ENCODE data around the gene SPIRE2. TPM values are rescaled to one million over a fixed set of nuclear protein-coding genes. Genes with fewer than 3 reads are reported as not detected.
"Not testable (repeated sequence)": the region's sequence is repeated elsewhere in the genome, so short reads cannot be mapped to it uniquely, and the experiment has no call there.

Gene SPIRE2
- total RNA-seq, 1 donor from 2014 or later: 1.7 TPM

DNA sequence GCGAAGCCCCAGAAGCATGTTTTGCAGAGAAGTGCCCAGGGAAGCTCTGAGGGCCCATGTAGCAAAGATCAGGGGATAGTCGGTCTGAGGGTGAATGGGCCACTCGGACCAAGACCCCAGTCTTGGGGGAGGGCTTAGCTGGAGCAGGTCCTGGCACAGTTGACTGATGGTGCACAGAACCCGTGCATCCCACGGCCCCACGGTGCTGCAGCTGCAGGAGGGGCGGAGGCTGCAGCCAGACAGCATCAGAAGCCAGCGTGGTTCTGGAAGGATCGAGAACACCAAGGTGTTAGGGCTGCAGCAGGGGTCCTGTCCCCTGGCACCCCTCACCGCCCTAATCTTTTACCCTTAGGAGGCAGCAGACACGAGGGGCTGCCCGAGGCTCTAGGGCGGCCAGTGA, 83.9 kb downstream of the SPIRE2 start:
- no peak for DNase-seq (ENCODE audit: low spot score)

DNA sequence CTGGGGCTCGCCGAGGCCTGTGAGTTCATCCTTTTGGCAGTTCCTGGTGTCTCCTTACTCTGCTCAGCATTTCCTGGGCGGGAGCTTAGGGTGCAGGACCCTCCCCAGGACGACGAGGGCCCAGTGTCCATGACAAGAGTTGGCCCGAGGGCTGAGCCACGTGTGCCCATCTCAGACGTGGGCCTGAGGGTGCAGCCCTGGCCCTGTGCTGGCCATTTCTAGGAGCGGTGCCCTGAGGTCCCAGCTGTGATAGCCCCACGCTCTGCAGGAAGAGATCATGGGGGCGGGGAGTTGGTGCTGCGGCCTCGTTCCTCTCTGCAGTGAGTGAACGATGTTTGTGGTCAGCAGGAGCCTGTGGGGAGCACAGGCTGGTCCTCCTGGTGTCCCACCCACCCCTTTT, 84.4 kb downstream of the SPIRE2 start:
- no peak for DNase-seq (ENCODE audit: low spot score)

GRCh38 chr16:89913408-89914387, 85.4 kb downstream of the SPIRE2 start:
- DNase-seq (ENCODE audit: low spot score): no peak

GRCh38 chr16:89914642-89915285, 86.5 kb downstream of the SPIRE2 start:
- not testable (repeated sequence) for DNase-seq (ENCODE audit: low spot score)

- no peak for DNase-seq (ENCODE audit: low spot score)
Observed at GRCh38 chr16:89915303-89916232, 87.3 kb downstream of the SPIRE2 start.

- DNase-seq (ENCODE audit: low spot score): no peak
Observed at GRCh38 chr16:89917773-89918452, 89.6 kb downstream of the SPIRE2 start.

- no peak for DNase-seq (ENCODE audit: low spot score)
Observed at GRCh38 chr16:89918453-89919347, 90.4 kb downstream of the SPIRE2 start, which contains the start of gene MC1R. TSS of gene MC1R (plus strand) at chr16:89918862. CDS start at chr16:89919259, 397 bp downstream.

DNA sequence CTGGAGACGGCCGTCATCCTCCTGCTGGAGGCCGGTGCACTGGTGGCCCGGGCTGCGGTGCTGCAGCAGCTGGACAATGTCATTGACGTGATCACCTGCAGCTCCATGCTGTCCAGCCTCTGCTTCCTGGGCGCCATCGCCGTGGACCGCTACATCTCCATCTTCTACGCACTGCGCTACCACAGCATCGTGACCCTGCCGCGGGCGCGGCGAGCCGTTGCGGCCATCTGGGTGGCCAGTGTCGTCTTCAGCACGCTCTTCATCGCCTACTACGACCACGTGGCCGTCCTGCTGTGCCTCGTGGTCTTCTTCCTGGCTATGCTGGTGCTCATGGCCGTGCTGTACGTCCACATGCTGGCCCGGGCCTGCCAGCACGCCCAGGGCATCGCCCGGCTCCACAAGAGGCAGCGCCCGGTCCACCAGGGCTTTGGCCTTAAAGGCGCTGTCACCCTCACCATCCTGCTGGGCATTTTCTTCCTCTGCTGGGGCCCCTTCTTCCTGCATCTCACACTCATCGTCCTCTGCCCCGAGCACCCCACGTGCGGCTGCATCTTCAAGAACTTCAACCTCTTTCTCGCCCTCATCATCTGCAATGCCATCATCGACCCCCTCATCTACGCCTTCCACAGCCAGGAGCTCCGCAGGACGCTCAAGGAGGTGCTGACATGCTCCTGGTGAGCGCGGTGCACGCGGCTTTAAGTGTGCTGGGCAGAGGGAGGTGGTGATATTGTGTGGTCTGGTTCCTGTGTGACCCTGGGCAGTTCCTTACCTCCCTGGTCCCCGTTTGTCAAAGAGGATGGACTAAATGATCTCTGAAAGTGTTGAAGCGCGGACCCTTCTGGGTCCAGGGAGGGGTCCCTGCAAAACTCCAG, 91.5 kb downstream of the SPIRE2 start:
- DNase-seq (ENCODE audit: low spot score): no peak

GRCh38 chr16:89920723-89921122, 92.4 kb downstream of the SPIRE2 start:
- no peak for DNase-seq (ENCODE audit: low spot score)

Other genes with a start within 250 kb of the SPIRE2 start
- gene DPEP1, start 214.8 kb upstream of the SPIRE2 start, total RNA-seq: 0.51 TPM
- gene CHMP1A, start 170.8 kb upstream of the SPIRE2 start, total RNA-seq: 64.3 TPM
- gene SPATA33, start 170.6 kb upstream of the SPIRE2 start, total RNA-seq: 4.6 TPM
- gene CDK10, start 141.8 kb upstream of the SPIRE2 start, total RNA-seq: 41.0 TPM
- gene SPATA2L, start 126.8 kb upstream of the SPIRE2 start, total RNA-seq: 9.1 TPM
- gene VPS9D1, start 107.6 kb upstream of the SPIRE2 start, total RNA-seq: 17.9 TPM
- 26.0 TPM for gene ZNF276, start 106.9 kb upstream of the SPIRE2 start, total RNA-seq
- 1.5 TPM for gene FANCA, start 11.8 kb upstream of the SPIRE2 start, total RNA-seq
- 156 TPM for gene TCF25, start 45.1 kb downstream of the SPIRE2 start, total RNA-seq
- gene MC1R, start 90.4 kb downstream of the SPIRE2 start, total RNA-seq: 2.4 TPM
- 4.2 TPM for gene TUBB3, start 94.9 kb downstream of the SPIRE2 start, total RNA-seq
- 54.0 TPM for gene DEF8, start 120.3 kb downstream of the SPIRE2 start, total RNA-seq
- gene DBNDD1, start 191.0 kb downstream of the SPIRE2 start, total RNA-seq: 2.6 TPM
- not detected for gene PRDM7, start 248.9 kb downstream of the SPIRE2 start, total RNA-seq